Measurements from ENCODE around the gene TASP1.

GRCh38 chr20:13355941-13356486 lies 282.7 kb downstream of the TASP1 start:
- TF ChIP-seq POLR2A (IDR thresholded peaks at IDR 0.05) (no peak), CTCF (IDR thresholded peaks at IDR 0.05) (no peak), POLR2AphosphoS5 (IDR thresholded peaks at IDR 0.05) (no peak), EP300 (IDR thresholded peaks at IDR 0.05; ENCODE audit: low read depth) (no peak)

All from transverse colon (tissue), 4 donors.